GM18909 (cell line): ENCODE data around the gene PARVA.

Experiments
- ATAC-seq: cut with Tn5 transposase; IDR thresholded peaks from one replicate; pipeline ENCODE4 v1.9.1; 2021; ENCODE audit warnings: mild to moderate bottlenecking; ENCODE audit not compliant: unreplicated experiment, poor library complexity

The PARVA gene

GRCh38 chr11:12376259-12377081, 901 bp upstream of the PARVA start:
- no peak for ATAC-seq

- no peak for ATAC-seq
Measured at GRCh38 chr11:12377824-12378593, 638 bp downstream of the PARVA start.

- ATAC-seq, result no peak
Measured at GRCh38 chr11:12380565-12381325, 3.4 kb downstream of the PARVA start.

GRCh38 chr11:12381875-12382274, 4.5 kb downstream of the PARVA start:
- ATAC-seq, result no peak

- no peak for ATAC-seq
Measured at GRCh38 chr11:12382451-12382850, 5.1 kb downstream of the PARVA start.

GRCh38 chr11:12386309-12386708, 8.9 kb downstream of the PARVA start:
- ATAC-seq, result no peak

- no peak for ATAC-seq
Measured at GRCh38 chr11:12386745-12387144, 9.4 kb downstream of the PARVA start.

GRCh38 chr11:12388173-12388572, 10.8 kb downstream of the PARVA start:
- ATAC-seq, result no peak

GRCh38 chr11:12388939-12389670, 11.7 kb downstream of the PARVA start:
- ATAC-seq, result no peak

GRCh38 chr11:12389676-12390657, 12.6 kb downstream of the PARVA start:
- ATAC-seq, result no peak

GRCh38 chr11:12390687-12391110, 13.3 kb downstream of the PARVA start:
- no peak for ATAC-seq

- ATAC-seq, result no peak
Measured at GRCh38 chr11:12392672-12393071, 15.3 kb downstream of the PARVA start.

- no peak for ATAC-seq
Measured at GRCh38 chr11:12393691-12394090, 16.3 kb downstream of the PARVA start.

GRCh38 chr11:12394601-12395000, 17.2 kb downstream of the PARVA start:
- no peak for ATAC-seq

- no peak for ATAC-seq
Measured at GRCh38 chr11:12395333-12395732, 18.0 kb downstream of the PARVA start.

- no peak for ATAC-seq
Measured at GRCh38 chr11:12397931-12398334, 20.6 kb downstream of the PARVA start.

- ATAC-seq, result no peak
Measured at GRCh38 chr11:12399355-12399754, 22.0 kb downstream of the PARVA start.

- no peak for ATAC-seq
Measured at GRCh38 chr11:12402025-12402424, 24.7 kb downstream of the PARVA start.

GRCh38 chr11:12402691-12403120, 25.3 kb downstream of the PARVA start:
- no peak for ATAC-seq
